Measurements from ENCODE around the gene GABRD.

DNA sequence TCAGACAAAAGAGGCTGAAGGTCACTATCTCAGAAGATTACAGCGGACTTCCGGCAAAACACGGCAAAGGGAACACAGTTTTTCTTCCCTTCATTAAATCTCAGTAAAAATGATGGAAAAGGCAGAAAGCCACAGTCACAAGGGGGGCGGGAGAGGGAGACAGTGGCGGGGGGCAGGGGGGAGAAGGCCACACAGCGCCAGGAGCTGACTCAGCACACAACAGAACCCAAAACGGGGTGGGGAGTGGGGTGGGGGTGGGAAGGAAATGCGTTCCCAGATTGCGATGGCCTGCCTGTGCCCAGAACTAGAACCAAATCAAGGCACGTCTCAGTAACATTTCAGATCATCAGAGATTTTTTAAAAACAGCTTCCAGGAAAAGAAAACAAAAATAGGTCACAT lies 28.9 kb upstream of the GABRD start:
- TF ChIP-seq SUZ12 (IDR thresholded peaks at IDR 0.05; ENCODE audit: extremely low read depth, insufficient read depth, insufficient read length): no peak
- TF ChIP-seq ZNF274 (IDR thresholded peaks at IDR 0.05; ENCODE audit: low read depth, low read length): no peak
- TF ChIP-seq YY1 (IDR thresholded peaks at IDR 0.05; ENCODE audit: insufficient read depth, insufficient read length): no peak

All from NT2/D1 (cell line).